UCSD-AML1 (cell line): ENCODE measurements around the gene KLK3.

Experiments used
- DNase-seq: peaks from one replicate; lab custom pipeline; 2025; ENCODE audit not compliant: unreplicated experiment; lab: John Stamatoyannopoulos, UW

KLK3 gene

GRCh38 chr19:50896591-50897190, 42.0 kb downstream of the KLK3 start:
- DNase-seq, result no peak

GRCh38 chr19:50897191-50897607, 42.5 kb downstream of the KLK3 start:
- no peak for DNase-seq

GRCh38 chr19:50897612-50898011, 42.9 kb downstream of the KLK3 start:
- DNase-seq, result no peak

- no peak for DNase-seq
Measured at GRCh38 chr19:50898018-50898417, 43.3 kb downstream of the KLK3 start.

GRCh38 chr19:50899569-50899968, 44.9 kb downstream of the KLK3 start:
- no peak for DNase-seq

- no peak for DNase-seq
Measured at GRCh38 chr19:50902640-50903039, 47.9 kb downstream of the KLK3 start.

GRCh38 chr19:50906217-50906616, 51.5 kb downstream of the KLK3 start:
- DNase-seq, result peak; percentile 24

- DNase-seq, result no peak
Measured at GRCh38 chr19:50908336-50908735, 53.6 kb downstream of the KLK3 start.

- DNase-seq, result no peak
Measured at GRCh38 chr19:50909240-50910070, 54.7 kb downstream of the KLK3 start.
